H1 (cell line): Measurements from ENCODE around the gene MIX23. TPM values are rescaled to one million over a fixed set of nuclear protein-coding genes. Genes with fewer than 3 reads are reported as not detected.

Experiments
- BCL11A ChIP-seq, 2 experiments: IDR thresholded peaks; one replicate each; pipeline ENCODE4 v1.6.1; 2011; ENCODE audit warnings: low read depth in 2 of 2, low read length in 2 of 2, mild to moderate bottlenecking in 2 of 2
- NRF1 ChIP-seq: IDR thresholded peaks from 2 replicates; pipeline ENCODE4 v1.6.1; 2011; ENCODE audit warnings: mild to moderate bottlenecking, low read depth, low read length, improper control_type of control experiment
- SIRT6 ChIP-seq: IDR thresholded peaks from one replicate; pipeline ENCODE4 v1.7.1; 2012; ENCODE audit warnings: low read length, inconsistent platforms
- TEAD4 ChIP-seq: IDR thresholded peaks from 2 replicates; pipeline ENCODE4 v1.6.1; 2012; ENCODE audit warnings: low read depth, low read length, inconsistent platforms, mixed read lengths
- polyA plus RNA-seq, 7 experiments: library from polyadenylated mRNA; depleted of rRNA in 3 of 7; stranded (reverse) in 5 of 7; unstranded in 2 of 7; fragments of >200 nt in 5 of 7; fragments of 200-250 nt in 2 of 7; gene quantifications; 1 replicate in 5 of 7; 2 replicates in 1 of 7; 4 replicates in 1 of 7; pipeline versions ENCODE4 v1.2.1 to v1.2.3, GENCODE V29; 2011 to 2013; ENCODE audit warnings: missing spikeins in 2 of 7, mixed read lengths in 2 of 7
- total RNA-seq: library from RNA; stranded (reverse); fragmentation: NEBNext Ultra II Directional; extraction: Animal tissue kit (Norgen Biotek cat#: 25700); gene quantifications from 2 replicates; pipeline ENCODE4 v1.2.1, GENCODE V29; 2021
- TF ChIP-seq, protein P1 (sequence below): fragments of 300-600 bp; sonication (generic); IDR thresholded peaks from 2 replicates; pipeline ENCODE4 v1.7.1; 2012; ENCODE audit warnings: low read length, moderate library complexity, mild to moderate bottlenecking, inconsistent platforms; ENCODE audit not compliant: insufficient replicate concordance
- TF ChIP-seq, protein P2 (sequence below): IDR thresholded peaks from 2 replicates; pipeline ENCODE4 v1.6.1; 2012; ENCODE audit warnings: inconsistent platforms
- TF ChIP-seq, protein P3 (sequence below): IDR thresholded peaks from 2 replicates; pipeline ENCODE4 v1.6.1; 2011; ENCODE audit warnings: low read length, improper control_type of control experiment

Gene MIX23
- total and polyA plus RNA-seq, 2 of the 8 experiments (the other 6 are each of a cell fraction or from before 2014, with no cell fraction given): 22.1 to 69.6 TPM

DNA sequence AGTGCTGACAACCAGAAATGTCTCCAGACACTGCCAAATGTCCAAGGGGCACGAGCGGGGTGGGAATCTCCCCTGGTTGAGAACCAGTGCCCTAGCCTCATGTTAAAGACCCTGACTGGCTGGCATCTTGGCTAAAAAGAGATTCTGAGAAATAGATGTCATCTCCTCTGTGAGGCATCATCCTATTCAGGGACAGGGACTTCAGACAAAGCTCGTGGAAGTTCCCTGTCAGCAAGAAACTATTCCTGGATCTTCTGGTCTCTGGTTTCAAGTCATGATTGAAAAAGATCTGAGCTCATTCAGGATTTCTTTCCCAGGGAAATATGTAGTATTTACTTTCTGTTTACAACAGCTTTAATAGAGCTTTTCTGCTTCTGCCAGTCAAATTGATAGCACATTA, 22.0 kb upstream of the MIX23 start (continued):
- TF ChIP-seq, protein P1, sequence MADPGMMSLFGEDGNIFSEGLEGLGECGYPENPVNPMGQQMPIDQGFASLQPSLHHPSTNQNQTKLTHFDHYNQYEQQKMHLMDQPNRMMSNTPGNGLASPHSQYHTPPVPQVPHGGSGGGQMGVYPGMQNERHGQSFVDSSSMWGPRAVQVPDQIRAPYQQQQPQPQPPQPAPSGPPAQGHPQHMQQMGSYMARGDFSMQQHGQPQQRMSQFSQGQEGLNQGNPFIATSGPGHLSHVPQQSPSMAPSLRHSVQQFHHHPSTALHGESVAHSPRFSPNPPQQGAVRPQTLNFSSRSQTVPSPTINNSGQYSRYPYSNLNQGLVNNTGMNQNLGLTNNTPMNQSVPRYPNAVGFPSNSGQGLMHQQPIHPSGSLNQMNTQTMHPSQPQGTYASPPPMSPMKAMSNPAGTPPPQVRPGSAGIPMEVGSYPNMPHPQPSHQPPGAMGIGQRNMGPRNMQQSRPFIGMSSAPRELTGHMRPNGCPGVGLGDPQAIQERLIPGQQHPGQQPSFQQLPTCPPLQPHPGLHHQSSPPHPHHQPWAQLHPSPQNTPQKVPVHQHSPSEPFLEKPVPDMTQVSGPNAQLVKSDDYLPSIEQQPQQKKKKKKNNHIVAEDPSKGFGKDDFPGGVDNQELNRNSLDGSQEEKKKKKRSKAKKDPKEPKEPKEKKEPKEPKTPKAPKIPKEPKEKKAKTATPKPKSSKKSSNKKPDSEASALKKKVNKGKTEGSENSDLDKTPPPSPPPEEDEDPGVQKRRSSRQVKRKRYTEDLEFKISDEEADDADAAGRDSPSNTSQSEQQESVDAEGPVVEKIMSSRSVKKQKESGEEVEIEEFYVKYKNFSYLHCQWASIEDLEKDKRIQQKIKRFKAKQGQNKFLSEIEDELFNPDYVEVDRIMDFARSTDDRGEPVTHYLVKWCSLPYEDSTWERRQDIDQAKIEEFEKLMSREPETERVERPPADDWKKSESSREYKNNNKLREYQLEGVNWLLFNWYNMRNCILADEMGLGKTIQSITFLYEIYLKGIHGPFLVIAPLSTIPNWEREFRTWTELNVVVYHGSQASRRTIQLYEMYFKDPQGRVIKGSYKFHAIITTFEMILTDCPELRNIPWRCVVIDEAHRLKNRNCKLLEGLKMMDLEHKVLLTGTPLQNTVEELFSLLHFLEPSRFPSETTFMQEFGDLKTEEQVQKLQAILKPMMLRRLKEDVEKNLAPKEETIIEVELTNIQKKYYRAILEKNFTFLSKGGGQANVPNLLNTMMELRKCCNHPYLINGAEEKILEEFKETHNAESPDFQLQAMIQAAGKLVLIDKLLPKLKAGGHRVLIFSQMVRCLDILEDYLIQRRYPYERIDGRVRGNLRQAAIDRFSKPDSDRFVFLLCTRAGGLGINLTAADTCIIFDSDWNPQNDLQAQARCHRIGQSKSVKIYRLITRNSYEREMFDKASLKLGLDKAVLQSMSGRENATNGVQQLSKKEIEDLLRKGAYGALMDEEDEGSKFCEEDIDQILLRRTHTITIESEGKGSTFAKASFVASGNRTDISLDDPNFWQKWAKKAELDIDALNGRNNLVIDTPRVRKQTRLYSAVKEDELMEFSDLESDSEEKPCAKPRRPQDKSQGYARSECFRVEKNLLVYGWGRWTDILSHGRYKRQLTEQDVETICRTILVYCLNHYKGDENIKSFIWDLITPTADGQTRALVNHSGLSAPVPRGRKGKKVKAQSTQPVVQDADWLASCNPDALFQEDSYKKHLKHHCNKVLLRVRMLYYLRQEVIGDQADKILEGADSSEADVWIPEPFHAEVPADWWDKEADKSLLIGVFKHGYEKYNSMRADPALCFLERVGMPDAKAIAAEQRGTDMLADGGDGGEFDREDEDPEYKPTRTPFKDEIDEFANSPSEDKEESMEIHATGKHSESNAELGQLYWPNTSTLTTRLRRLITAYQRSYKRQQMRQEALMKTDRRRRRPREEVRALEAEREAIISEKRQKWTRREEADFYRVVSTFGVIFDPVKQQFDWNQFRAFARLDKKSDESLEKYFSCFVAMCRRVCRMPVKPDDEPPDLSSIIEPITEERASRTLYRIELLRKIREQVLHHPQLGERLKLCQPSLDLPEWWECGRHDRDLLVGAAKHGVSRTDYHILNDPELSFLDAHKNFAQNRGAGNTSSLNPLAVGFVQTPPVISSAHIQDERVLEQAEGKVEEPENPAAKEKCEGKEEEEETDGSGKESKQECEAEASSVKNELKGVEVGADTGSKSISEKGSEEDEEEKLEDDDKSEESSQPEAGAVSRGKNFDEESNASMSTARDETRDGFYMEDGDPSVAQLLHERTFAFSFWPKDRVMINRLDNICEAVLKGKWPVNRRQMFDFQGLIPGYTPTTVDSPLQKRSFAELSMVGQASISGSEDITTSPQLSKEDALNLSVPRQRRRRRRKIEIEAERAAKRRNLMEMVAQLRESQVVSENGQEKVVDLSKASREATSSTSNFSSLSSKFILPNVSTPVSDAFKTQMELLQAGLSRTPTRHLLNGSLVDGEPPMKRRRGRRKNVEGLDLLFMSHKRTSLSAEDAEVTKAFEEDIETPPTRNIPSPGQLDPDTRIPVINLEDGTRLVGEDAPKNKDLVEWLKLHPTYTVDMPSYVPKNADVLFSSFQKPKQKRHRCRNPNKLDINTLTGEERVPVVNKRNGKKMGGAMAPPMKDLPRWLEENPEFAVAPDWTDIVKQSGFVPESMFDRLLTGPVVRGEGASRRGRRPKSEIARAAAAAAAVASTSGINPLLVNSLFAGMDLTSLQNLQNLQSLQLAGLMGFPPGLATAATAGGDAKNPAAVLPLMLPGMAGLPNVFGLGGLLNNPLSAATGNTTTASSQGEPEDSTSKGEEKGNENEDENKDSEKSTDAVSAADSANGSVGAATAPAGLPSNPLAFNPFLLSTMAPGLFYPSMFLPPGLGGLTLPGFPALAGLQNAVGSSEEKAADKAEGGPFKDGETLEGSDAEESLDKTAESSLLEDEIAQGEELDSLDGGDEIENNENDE: no peak
- TF ChIP-seq, protein P2, sequence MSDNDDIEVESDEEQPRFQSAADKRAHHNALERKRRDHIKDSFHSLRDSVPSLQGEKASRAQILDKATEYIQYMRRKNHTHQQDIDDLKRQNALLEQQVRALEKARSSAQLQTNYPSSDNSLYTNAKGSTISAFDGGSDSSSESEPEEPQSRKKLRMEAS: no peak
- TF ChIP-seq, protein P3, sequence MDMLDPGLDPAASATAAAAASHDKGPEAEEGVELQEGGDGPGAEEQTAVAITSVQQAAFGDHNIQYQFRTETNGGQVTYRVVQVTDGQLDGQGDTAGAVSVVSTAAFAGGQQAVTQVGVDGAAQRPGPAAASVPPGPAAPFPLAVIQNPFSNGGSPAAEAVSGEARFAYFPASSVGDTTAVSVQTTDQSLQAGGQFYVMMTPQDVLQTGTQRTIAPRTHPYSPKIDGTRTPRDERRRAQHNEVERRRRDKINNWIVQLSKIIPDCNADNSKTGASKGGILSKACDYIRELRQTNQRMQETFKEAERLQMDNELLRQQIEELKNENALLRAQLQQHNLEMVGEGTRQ: no peak
- TF ChIP-seq TEAD4 (no peak), SIRT6 (no peak), BCL11A (IDR thresholded peaks at IDR 0.05; ENCODE audit: low read depth in 2 of 2, low read length in 2 of 2) (no peak), NRF1 (no peak)
